Caco-2 (cell line): Measurements from ENCODE around the gene RFX5. TPM values are rescaled to one million over a fixed set of nuclear protein-coding genes. Genes with fewer than 3 reads are reported as not detected.

Experiments
- BruUV-seq: library from RNA; stranded (reverse); fragments of 400-500 nt; replicated peaks from 2 replicates; lab custom pipeline; 2021; lab: Mats Ljungman, UMichigan
- CTCF ChIA-PET: fragments of 300-600 bp; sonication (Branson Sonifier 250); formaldehyde crosslinking; loops from one replicate; lab custom pipeline; 2022; ENCODE audit warnings: antibody characterized with exemption; lab: Charles Lee
- POLR2A ChIA-PET: fragments of 300-600 bp; sonication (Branson Sonifier 250); formaldehyde crosslinking; loops from one replicate; lab custom pipeline; 2022; ENCODE audit warnings: antibody characterized with exemption; lab: Charles Lee
- DNase-seq, 2 experiments: peaks; one replicate each; pipeline versions ENCODE4 v3.0.0 to v3.0.0-alpha.2; 2020 to 2022
- H3K27me3 ChIP-seq: replicated peaks from 2 replicates; pipeline ENCODE4 v1.6.0; 2011; ENCODE audit warnings: low read length; ENCODE audit not compliant: control insufficient read depth, insufficient read depth
- H3K36me3 ChIP-seq: 2 replicates; pipeline ENCODE4 v1.5.1; 2011; ENCODE audit warnings: low read length; ENCODE audit not compliant: control insufficient read depth, insufficient read depth
- H3K4me1 ChIP-seq: fragments of 250-450 bp; sonication (Bioruptor Pico); 2 replicates; pipeline ENCODE4 v1.5.1; 2020; ENCODE audit warnings: mild to moderate bottlenecking
- H3K4me3 ChIP-seq: 2 replicates; pipeline ENCODE4 v1.5.1; 2011; ENCODE audit warnings: low read depth, mild to moderate bottlenecking, control low read depth, low read length
- H3K9me3 ChIP-seq: fragments of 250-450 bp; sonication (Bioruptor Pico); 2 replicates; pipeline ENCODE4 v1.5.1; 2020; ENCODE audit warnings: mild to moderate bottlenecking, moderate library complexity
- H3K27ac Mint-ChIP-seq: one replicate; pipeline ENCODE4 v1.8.0; 2022; ENCODE audit warnings: mixed read lengths; ENCODE audit not compliant: unreplicated experiment
- H3K27me3 Mint-ChIP-seq: one replicate; pipeline ENCODE4 v1.8.0; 2022; ENCODE audit warnings: mixed read lengths; ENCODE audit not compliant: insufficient read depth, unreplicated experiment
- H3K36me3 Mint-ChIP-seq: one replicate; pipeline ENCODE4 v1.8.0; 2022; ENCODE audit warnings: mild to moderate bottlenecking, mixed read lengths; ENCODE audit not compliant: insufficient read depth, unreplicated experiment
- H3K4me1 Mint-ChIP-seq: one replicate; pipeline ENCODE4 v1.8.0; 2022; ENCODE audit warnings: low read depth, mixed read lengths; ENCODE audit not compliant: unreplicated experiment
- H3K4me3 Mint-ChIP-seq: one replicate; pipeline ENCODE4 v1.8.0; 2022; ENCODE audit warnings: mild to moderate bottlenecking, moderate library complexity, mixed read lengths; ENCODE audit not compliant: unreplicated experiment
- H3K9me3 Mint-ChIP-seq: one replicate; pipeline ENCODE4 v1.8.0; 2022; ENCODE audit warnings: mixed read lengths; ENCODE audit not compliant: unreplicated experiment
- intact Hi-C: fragments of 100-400 bp; cut with micrococcal nuclease; formaldehyde crosslinking; loops from one replicate; pipeline ENCODE4 v1.10.0; 2022; ENCODE audit not compliant: unreplicated experiment
- total RNA-seq: library from RNA; stranded (reverse); gene quantifications from 2 replicates; pipeline ENCODE4 v1.2.3, GENCODE V29; 2022
- TF ChIP-seq, protein P1 (sequence below), 2 experiments: fragments of 200-600 bp in 1 of 2; IDR thresholded peaks; 1 replicate in 1 of 2; 2 replicates in 1 of 2; pipeline versions ENCODE4 v1.5.1 to v1.8.0; 2011 to 2022; ENCODE audit warnings: antibody characterized with exemption in 1 of 2, control low read depth in 1 of 2, inconsistent platforms in 1 of 2, low read depth in 1 of 2, low read length in 1 of 2, mild to moderate bottlenecking in 1 of 2, moderate library complexity in 1 of 2; ENCODE audit not compliant: insufficient read depth in 1 of 2, severe bottlenecking in 1 of 2, unreplicated experiment in 1 of 2

RFX5 gene
- total RNA-seq, 1 experiment from 2014 or later: 23.3 TPM

DNA sequence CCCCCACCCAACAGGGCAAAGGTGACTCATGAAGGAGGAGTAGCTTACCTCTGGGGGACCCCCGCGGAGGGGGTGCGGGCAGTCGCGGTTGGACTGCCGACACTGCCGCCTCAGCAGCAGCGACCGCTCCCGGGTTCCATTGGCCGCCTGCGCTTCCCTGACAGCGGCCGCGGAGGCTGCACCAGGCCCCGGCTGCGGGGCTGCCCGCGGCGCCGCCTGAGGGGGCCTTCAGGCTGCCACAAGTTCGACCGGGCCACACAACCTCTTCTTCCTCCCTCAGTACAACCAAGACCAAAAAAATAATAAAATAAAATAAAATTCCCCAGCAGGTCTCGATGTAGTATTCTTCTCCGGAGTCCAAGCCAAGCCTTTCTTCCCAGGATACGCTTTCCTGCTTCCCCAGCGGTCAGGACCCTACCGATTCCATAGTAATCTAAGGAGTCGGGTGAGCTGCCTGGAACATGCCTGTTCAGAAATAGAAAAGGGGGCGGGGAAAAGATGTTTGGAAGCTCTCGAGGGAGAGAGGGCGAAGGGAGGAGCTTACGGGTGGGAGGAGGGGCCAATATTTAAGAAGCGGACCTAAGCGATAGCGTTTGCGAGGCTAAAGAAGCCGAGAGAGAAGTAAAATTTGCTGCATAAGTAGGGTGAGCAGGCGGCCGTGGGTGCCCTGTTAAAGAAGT, 19.7 kb downstream of the RFX5 start, which contains the start of gene PI4KB:
TSS of gene PI4KB (minus strand) at position 194 of the 680 bp plus-strand sequence. CDS start 10,935 bp downstream, outside the sequence.
- Histone ChIP-seq H3K27me3 (no peaks in the 10 kb centered on the region), H3K9me3 (no peaks in the 10 kb centered on the region), H3K4me3 (peak within 1 kb of the TSS; percentile 75), H3K4me1 (peaks cover 11% of the 10 kb centered on the region), H3K36me3 (peaks cover 2% of the 10 kb centered on the region; the same call in 1 of the 2 replicates)
- DNase-seq: peak; percentile 97 to 98
- H3K27me3 Mint-ChIP-seq: no peaks in the 10 kb centered on the region
- intact Hi-C loops: loop anchor here (1.0 to 2.0 kb wide), 3 partner anchors 13 to 46 kb away; no protein-coding TSS in a partner anchor
- H3K27ac Mint-ChIP-seq: peak within 1 kb of the TSS; percentile 95
- H3K4me3 Mint-ChIP-seq: peak within 1 kb of the TSS; percentile 98
- H3K36me3 Mint-ChIP-seq: peaks cover 23% of the 10 kb centered on the region
- ChIA-PET CTCF (interaction anchor here (0.7 to 2.1 kb wide), 6 partner anchors 13 to 72 kb away, joined by 3 to 20 read pairs (median 4); partner anchors contain the start of gene ZNF687), POLR2A (interaction anchor here (0.6 to 1.7 kb wide), 11 partner anchors 11 to 256 kb away, joined by 3 to 17 read pairs (median 4); partner anchors contain the start of genes CGN, PSMD4, RFX5 and ZNF687)
- H3K9me3 Mint-ChIP-seq: no peaks in the 10 kb centered on the region
- BruUV-seq: no TSS peak
- TF ChIP-seq, protein P1, sequence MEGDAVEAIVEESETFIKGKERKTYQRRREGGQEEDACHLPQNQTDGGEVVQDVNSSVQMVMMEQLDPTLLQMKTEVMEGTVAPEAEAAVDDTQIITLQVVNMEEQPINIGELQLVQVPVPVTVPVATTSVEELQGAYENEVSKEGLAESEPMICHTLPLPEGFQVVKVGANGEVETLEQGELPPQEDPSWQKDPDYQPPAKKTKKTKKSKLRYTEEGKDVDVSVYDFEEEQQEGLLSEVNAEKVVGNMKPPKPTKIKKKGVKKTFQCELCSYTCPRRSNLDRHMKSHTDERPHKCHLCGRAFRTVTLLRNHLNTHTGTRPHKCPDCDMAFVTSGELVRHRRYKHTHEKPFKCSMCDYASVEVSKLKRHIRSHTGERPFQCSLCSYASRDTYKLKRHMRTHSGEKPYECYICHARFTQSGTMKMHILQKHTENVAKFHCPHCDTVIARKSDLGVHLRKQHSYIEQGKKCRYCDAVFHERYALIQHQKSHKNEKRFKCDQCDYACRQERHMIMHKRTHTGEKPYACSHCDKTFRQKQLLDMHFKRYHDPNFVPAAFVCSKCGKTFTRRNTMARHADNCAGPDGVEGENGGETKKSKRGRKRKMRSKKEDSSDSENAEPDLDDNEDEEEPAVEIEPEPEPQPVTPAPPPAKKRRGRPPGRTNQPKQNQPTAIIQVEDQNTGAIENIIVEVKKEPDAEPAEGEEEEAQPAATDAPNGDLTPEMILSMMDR (IDR thresholded peaks at IDR 0.05; ENCODE audit: insufficient read depth in 1 of 2, low read depth in 1 of 2, low read length in 1 of 2, severe bottlenecking in 1 of 2, unreplicated experiment in 1 of 2): no peak
- peaks cover 25% of the 10 kb centered on the region for H3K4me1 Mint-ChIP-seq

DNA sequence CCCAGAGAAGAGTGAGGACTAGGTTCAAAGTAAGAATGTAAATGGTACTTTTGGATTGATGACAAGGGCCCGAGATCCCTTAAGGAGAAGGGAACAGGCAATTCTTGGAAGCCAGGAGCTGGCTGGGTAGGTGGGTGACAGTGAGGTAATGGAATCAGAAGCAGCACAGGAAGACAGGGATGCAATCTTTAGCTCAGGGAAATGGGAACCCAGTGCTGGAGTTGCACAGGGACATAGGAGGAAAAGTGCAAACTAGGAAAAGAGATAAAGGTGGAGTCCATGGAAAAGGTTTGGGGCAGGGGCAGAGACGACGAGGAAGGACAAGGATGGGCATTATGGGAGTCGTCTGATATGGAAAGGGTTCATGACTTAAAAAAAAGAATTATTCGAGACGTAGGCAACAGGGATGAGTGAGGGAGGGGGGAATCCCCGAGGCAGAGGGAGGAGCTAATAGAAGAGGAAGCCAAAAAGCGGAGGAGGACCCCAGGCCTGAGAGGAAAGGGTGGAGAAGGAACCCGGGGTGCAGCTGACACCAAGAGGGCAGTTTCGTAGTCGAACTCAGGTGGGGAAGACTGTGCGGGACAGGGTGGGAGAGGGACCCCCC, 20.3 kb downstream of the RFX5 start:
- TF ChIP-seq, protein P1 (IDR thresholded peaks at IDR 0.05; ENCODE audit: insufficient read depth in 1 of 2, low read depth in 1 of 2, low read length in 1 of 2, severe bottlenecking in 1 of 2, unreplicated experiment in 1 of 2): no peak
- Mint-ChIP-seq H3K4me1 (peaks cover 25% of the 10 kb centered on the region), H3K9me3 (no peaks in the 10 kb centered on the region), H3K27ac (peak overlapping the region; percentile 95), H3K27me3 (no peaks in the 10 kb centered on the region), H3K36me3 (peaks cover 23% of the 10 kb centered on the region), H3K4me3 (peak overlapping the region; percentile 98)
- CTCF ChIA-PET: interaction anchor here (0.7 to 2.1 kb wide), 3 partner anchors 26 to 71 kb away, joined by 3 to 15 read pairs (median 4); partner anchors contain the start of gene ZNF687
- intact Hi-C loops: loop anchor here (1.0 to 2.0 kb wide), 3 partner anchors 12 to 45 kb away; no protein-coding TSS in a partner anchor
- H3K9me3 ChIP-seq: no peaks in the 10 kb centered on the region
- POLR2A ChIA-PET: interaction anchor here (0.6 to 1.7 kb wide), 6 partner anchors 11 to 256 kb away, joined by 4 to 17 read pairs (median 5); partner anchors contain the start of genes RFX5 and ZNF687
- peaks cover 11% of the 10 kb centered on the region for H3K4me1 ChIP-seq
- BruUV-seq: no TSS peak
- peaks cover 2% of the 10 kb centered on the region; the same call in 1 of the 2 replicates for H3K36me3 ChIP-seq
- no peaks in the 10 kb centered on the region for H3K27me3 ChIP-seq
- H3K4me3 ChIP-seq: peak overlapping the region; percentile 75
- DNase-seq: no peak
